ENCODE data around the gene LDB2. TPM values are rescaled to one million over a fixed set of nuclear protein-coding genes. Genes with fewer than 3 reads are reported as not detected.
A peak's percentile ranks its signal among the peaks of the same experiment; 100 is the strongest.
"Not testable (repeated sequence)": the region's sequence is repeated elsewhere in the genome, so short reads cannot be mapped to it uniquely, and the experiment has no call there.

LDB2 gene
- total and polyA plus RNA-seq, 8 donors = 4.0 to 11.6 (median 5.9) TPM

DNA sequence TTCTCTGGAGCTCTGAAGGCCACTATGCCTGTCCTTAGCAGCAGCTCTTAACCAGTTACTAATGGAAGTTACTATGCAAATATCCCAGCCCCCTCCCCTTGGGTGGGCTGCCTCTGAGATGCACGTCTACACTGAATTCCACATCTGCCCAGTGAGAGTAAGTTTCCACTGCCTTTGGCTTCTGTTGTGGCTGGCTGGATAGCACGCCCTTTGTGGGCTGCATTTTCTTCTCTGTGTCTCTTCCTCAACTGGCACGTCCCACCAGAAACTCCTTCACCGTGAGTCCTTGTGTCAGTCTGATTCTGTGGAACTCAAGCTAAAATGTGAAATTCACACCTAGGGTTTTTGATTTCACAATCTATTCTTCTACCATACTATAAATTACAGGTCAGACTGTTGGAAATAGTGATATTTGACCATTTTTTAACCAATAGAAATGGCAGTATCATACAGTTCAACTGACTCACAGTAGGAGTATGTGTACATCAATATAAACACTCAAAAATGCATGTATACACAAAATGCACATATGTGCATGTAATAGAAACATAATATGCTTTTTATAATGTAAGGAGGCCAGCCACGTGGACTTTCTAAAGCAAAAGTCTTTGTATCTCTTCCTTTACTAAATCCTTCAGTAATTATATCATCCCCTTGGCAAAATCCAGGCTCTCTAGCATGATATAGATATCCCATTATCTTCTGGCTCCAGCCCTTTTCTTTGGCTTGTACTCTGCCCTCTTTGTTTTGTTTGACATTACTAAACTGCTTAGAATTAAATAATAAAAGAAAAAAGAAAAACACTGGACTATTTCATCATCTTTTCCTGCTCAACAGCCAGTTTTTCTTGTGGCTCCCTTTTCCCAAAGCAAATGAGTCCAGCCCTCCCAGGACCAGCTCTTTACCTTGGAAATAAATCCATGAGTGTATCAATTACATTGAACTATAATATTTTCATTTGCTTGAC lies 33.2 kb upstream of the LDB2 start:
- no peaks in the 10 kb centered on the region for H3K36me3 ChIP-seq
- no peaks in the 10 kb centered on the region for H3K4me1 ChIP-seq
- TF ChIP-seq, protein P1, sequence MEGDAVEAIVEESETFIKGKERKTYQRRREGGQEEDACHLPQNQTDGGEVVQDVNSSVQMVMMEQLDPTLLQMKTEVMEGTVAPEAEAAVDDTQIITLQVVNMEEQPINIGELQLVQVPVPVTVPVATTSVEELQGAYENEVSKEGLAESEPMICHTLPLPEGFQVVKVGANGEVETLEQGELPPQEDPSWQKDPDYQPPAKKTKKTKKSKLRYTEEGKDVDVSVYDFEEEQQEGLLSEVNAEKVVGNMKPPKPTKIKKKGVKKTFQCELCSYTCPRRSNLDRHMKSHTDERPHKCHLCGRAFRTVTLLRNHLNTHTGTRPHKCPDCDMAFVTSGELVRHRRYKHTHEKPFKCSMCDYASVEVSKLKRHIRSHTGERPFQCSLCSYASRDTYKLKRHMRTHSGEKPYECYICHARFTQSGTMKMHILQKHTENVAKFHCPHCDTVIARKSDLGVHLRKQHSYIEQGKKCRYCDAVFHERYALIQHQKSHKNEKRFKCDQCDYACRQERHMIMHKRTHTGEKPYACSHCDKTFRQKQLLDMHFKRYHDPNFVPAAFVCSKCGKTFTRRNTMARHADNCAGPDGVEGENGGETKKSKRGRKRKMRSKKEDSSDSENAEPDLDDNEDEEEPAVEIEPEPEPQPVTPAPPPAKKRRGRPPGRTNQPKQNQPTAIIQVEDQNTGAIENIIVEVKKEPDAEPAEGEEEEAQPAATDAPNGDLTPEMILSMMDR (IDR thresholded peaks at IDR 0.05) = no peak
- H3K27ac ChIP-seq = no peak overlapping the region
- ATAC-seq (no peak), FAIRE-seq (no peak), DNase-seq (no peak)
- H3K27me3 ChIP-seq = peaks cover 0 to 7% (median 0%) of the 10 kb centered on the region in 4 donors
- 50 to 68% methylated on average over 5 of the region's 5 CpGs for WGBS, 2 donors
- no peaks in the 10 kb centered on the region for H3K9me3 ChIP-seq
- no peak overlapping the region for H3K4me3 ChIP-seq
- intact Hi-C loops (cut with DNase I) = no loop called here

DNA sequence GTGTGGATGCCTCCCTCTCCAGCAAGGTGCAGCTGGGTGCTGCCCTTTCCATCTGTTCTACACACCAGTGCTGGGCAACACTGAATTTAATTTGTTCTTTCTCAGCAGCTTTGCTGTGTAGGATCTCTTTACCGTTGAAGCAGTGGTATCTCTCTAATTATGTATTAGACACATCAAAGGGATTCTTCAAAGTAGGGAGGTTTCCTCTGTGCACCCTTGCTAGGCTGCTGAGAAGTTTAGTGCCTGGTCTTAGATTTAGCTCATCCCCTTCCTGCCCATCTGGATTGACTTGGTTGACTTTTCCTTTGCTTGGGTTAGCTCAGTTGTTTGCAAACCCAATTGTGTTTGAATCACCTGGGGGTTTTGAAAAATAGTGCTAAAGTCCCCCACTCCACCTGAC lies 27.8 kb upstream of the LDB2 start:
- Histone ChIP-seq H3K4me3 (no peak overlapping the region), H3K27ac (no peak overlapping the region), H3K27me3 (peaks cover 0 to 7% (median 3%) of the 10 kb centered on the region in 4 donors), H3K4me1 (no peaks in the 10 kb centered on the region), H3K9me3 (no peaks in the 10 kb centered on the region), H3K36me3 (no peaks in the 10 kb centered on the region)
- intact Hi-C loops (cut with DNase I) = no loop called here
- TF ChIP-seq, protein P1 (IDR thresholded peaks at IDR 0.05) = no peak
- DNase-seq = no peak
- FAIRE-seq = no peak
- no peak for ATAC-seq
- WGBS, 2 donors = 15 to 21% methylated on average over 1 of the region's 1 CpG

- FAIRE-seq; H3K4me1 ChIP-seq; H3K9me3 ChIP-seq; H3K4me3 ChIP-seq; H3K27ac ChIP-seq; H3K27me3 ChIP-seq; DNase-seq; intact Hi-C loops (cut with DNase I); ATAC-seq; H3K36me3 ChIP-seq: not testable (repeated sequence)
- WGBS, 2 donors = 66 to 87% methylated on average over 4 of the region's 4 CpGs
Observed at GRCh38 chr4:16918716-16919115, 20.3 kb upstream of the LDB2 start.

GRCh38 chr4:16916719-16917337 lies 18.4 kb upstream of the LDB2 start:
- no peaks in the 10 kb centered on the region for H3K9me3 ChIP-seq
- ATAC-seq (peak in 3 of 4 donors; percentile 70 to 84 (median 82)), FAIRE-seq (no peak), DNase-seq (peak in 4 of 6 donors; percentile 11 to 62 (median 40))
- H3K27ac ChIP-seq = no peak overlapping the region
- WGBS, 2 donors = 52 to 57% methylated on average over 13 of the region's 13 CpGs
- intact Hi-C loops (cut with DNase I) = no loop called here
- TF ChIP-seq, protein P1 (IDR thresholded peaks at IDR 0.05) = peak; percentile 12 to 63 (median 34)
- H3K36me3 ChIP-seq = no peaks in the 10 kb centered on the region
- H3K4me1 ChIP-seq = no peaks in the 10 kb centered on the region
- H3K27me3 ChIP-seq = no peaks in the 10 kb centered on the region
- H3K4me3 ChIP-seq = no peak overlapping the region

GRCh38 chr4:16916031-16916430 lies 17.6 kb upstream of the LDB2 start:
- TF ChIP-seq, protein P1 (IDR thresholded peaks at IDR 0.05) = no peak
- 57 to 63% methylated on average over 2 of the region's 2 CpGs for WGBS, 2 donors
- no peak for ATAC-seq
- H3K9me3 ChIP-seq = no peaks in the 10 kb centered on the region
- H3K27me3 ChIP-seq = no peaks in the 10 kb centered on the region
- no peak overlapping the region for H3K4me3 ChIP-seq
- no peaks in the 10 kb centered on the region for H3K36me3 ChIP-seq
- FAIRE-seq = no peak
- H3K27ac ChIP-seq = no peak overlapping the region
- intact Hi-C loops (cut with DNase I) = no loop called here
- H3K4me1 ChIP-seq = no peaks in the 10 kb centered on the region
- DNase-seq = no peak

Data from pancreas (tissue), 10 donors.